Renal cortical epithelial cell (primary cell): ENCODE results near the gene WSCD2. TPM values are rescaled to one million over a fixed set of nuclear protein-coding genes. Genes with fewer than 3 reads are reported as not detected.

Experiments used
- DNase-seq: peaks from one replicate; pipeline ENCODE4 v3.0.0-alpha.2; 2011; ENCODE audit warnings: low read depth
- total RNA-seq: library from RNA; depleted of rRNA; stranded (reverse); fragments of >200 nt; gene quantifications from 2 replicates; pipeline ENCODE4 v1.2.3, GENCODE V29; 2014

The WSCD2 gene
- not detected in 2 replicates for total RNA-seq

- DNase-seq, result no peak
Observed at GRCh38 chr12:108129017-108129812, at the start of gene WSCD2. WSCD2 (plus strand) TSS chr12:108129288; CDS start chr12:108195833, 66,545 bp downstream.

- DNase-seq, result no peak
Observed at GRCh38 chr12:108079721-108080120, 49.4 kb upstream of the WSCD2 start.

GRCh38 chr12:108080363-108080762 is 48.7 kb upstream of the WSCD2 start:
- no peak for DNase-seq

- DNase-seq, result no peak
Observed at GRCh38 chr12:108082485-108082884, 46.6 kb upstream of the WSCD2 start.

GRCh38 chr12:108087900-108088299 is 41.2 kb upstream of the WSCD2 start:
- no peak for DNase-seq

- no peak for DNase-seq
Observed at GRCh38 chr12:108090107-108090899, 38.8 kb upstream of the WSCD2 start.

- DNase-seq, result no peak
Observed at GRCh38 chr12:108090932-108091678, 38.0 kb upstream of the WSCD2 start.

- no peak for DNase-seq
Observed at GRCh38 chr12:108091679-108092051, 37.4 kb upstream of the WSCD2 start.

- DNase-seq, result no peak
Observed at GRCh38 chr12:108093209-108093608, 35.9 kb upstream of the WSCD2 start.

GRCh38 chr12:108094056-108094649 is 34.9 kb upstream of the WSCD2 start:
- no peak for DNase-seq

GRCh38 chr12:108097160-108097911 is 31.8 kb upstream of the WSCD2 start:
- DNase-seq, result no peak

GRCh38 chr12:108098374-108098773 is 30.7 kb upstream of the WSCD2 start:
- no peak for DNase-seq

- DNase-seq, result no peak
Observed at GRCh38 chr12:108099073-108099472, 30.0 kb upstream of the WSCD2 start.

- DNase-seq, result no peak
Observed at GRCh38 chr12:108099778-108100489, 29.2 kb upstream of the WSCD2 start.

GRCh38 chr12:108101605-108102175 is 27.4 kb upstream of the WSCD2 start:
- DNase-seq, result no peak

GRCh38 chr12:108102363-108102762 is 26.7 kb upstream of the WSCD2 start:
- DNase-seq, result no peak

- DNase-seq, result no peak
Observed at GRCh38 chr12:108103087-108103486, 26.0 kb upstream of the WSCD2 start.

GRCh38 chr12:108103517-108103916 is 25.6 kb upstream of the WSCD2 start:
- no peak for DNase-seq

- no peak for DNase-seq
Observed at GRCh38 chr12:108104657-108105056, 24.4 kb upstream of the WSCD2 start.

GRCh38 chr12:108106599-108106998 is 22.5 kb upstream of the WSCD2 start:
- DNase-seq, result no peak
